GM13976 (cell line): ENCODE measurements around the gene SLC9A5.

Experiments
- DNase-seq: peaks from one replicate; pipeline ENCODE4 v3.0.0; 2012; ENCODE audit warnings: low spot score
- CTCF ChIP-seq: IDR thresholded peaks from 2 replicates; pipeline ENCODE4 v1.5.1; 2012; ENCODE audit warnings: borderline replicate concordance, mild to moderate bottlenecking; ENCODE audit not compliant: insufficient read depth; ENCODE audit errors: extremely low read depth, missing control alignments, control extremely low read depth
- in situ Hi-C: fragments of 300-500 bp; cut with MboI; formaldehyde crosslinking; loops from one replicate; pipeline ENCODE4 v1.12.0; 2022; ENCODE audit warnings: low sequenced_read_pairs, mixed read lengths, inconsistent platforms; ENCODE audit not compliant: unreplicated experiment

The SLC9A5 gene

GRCh38 chr16:67228034-67228785, 20.6 kb upstream of the SLC9A5 start:
- TF ChIP-seq CTCF: no peak
- DNase-seq: no peak
- in situ Hi-C loops: no loop called here

GRCh38 chr16:67228905-67229304, 19.9 kb upstream of the SLC9A5 start:
- DNase-seq: no peak
- in situ Hi-C loops: no loop called here
- no peak for TF ChIP-seq CTCF

- no peak for TF ChIP-seq CTCF
- in situ Hi-C loops: no loop called here
- no peak for DNase-seq
These were observed 18.6 kb upstream of the SLC9A5 start for GRCh38 chr16:67229906-67230808.

- no peak for TF ChIP-seq CTCF
- in situ Hi-C loops: no loop called here
- no peak for DNase-seq
These were observed 17.7 kb upstream of the SLC9A5 start for GRCh38 chr16:67230809-67231660.

GRCh38 chr16:67233596-67233995, 15.2 kb upstream of the SLC9A5 start:
- DNase-seq: no peak
- TF ChIP-seq CTCF: no peak
- in situ Hi-C loops: no loop called here

- no peak for TF ChIP-seq CTCF
- in situ Hi-C loops: no loop called here
- DNase-seq: no peak
These were observed 14.6 kb upstream of the SLC9A5 start for GRCh38 chr16:67234180-67234597.
